HG02623 (cell line): ENCODE data around the gene SSH3.

ENCODE experiments used
- ATAC-seq: cut with Tn5 transposase; IDR thresholded peaks from one replicate; pipeline ENCODE4 v1.9.1; 2021; ENCODE audit warnings: moderate library complexity; ENCODE audit not compliant: unreplicated experiment

The SSH3 gene

DNA sequence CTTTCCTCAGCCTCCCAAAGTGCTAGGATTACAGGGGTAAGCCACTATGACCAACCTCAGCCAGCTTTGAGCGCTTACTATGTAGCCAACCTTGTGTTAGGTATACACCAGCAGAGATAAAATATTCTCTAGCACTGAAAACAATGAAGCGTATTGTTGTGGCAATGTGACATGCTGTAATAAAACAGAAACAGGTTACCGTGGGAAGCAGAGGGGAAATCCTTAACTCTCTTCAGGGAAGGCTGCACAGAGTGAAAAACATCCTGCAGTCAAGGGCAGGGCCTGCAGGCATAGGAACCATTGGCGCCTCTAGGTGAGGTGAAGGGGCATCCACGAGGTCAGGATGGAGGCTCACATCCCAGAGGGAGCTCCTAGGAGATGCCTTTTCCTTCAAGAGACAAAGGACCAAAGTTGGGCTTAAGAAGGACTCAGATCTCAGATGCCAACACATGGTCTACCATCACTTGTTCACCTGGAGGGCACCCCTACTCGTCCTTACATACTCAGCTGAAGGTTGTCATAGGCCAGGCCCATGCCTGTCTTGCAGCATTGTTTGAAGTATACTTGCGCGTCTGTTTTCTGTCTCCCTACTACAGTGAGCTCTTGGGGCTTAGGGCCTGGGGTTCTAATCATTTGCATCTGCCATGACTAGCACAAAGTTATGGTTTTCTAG is 42.1 kb downstream of the SSH3 start:
- no peak for ATAC-seq

DNA sequence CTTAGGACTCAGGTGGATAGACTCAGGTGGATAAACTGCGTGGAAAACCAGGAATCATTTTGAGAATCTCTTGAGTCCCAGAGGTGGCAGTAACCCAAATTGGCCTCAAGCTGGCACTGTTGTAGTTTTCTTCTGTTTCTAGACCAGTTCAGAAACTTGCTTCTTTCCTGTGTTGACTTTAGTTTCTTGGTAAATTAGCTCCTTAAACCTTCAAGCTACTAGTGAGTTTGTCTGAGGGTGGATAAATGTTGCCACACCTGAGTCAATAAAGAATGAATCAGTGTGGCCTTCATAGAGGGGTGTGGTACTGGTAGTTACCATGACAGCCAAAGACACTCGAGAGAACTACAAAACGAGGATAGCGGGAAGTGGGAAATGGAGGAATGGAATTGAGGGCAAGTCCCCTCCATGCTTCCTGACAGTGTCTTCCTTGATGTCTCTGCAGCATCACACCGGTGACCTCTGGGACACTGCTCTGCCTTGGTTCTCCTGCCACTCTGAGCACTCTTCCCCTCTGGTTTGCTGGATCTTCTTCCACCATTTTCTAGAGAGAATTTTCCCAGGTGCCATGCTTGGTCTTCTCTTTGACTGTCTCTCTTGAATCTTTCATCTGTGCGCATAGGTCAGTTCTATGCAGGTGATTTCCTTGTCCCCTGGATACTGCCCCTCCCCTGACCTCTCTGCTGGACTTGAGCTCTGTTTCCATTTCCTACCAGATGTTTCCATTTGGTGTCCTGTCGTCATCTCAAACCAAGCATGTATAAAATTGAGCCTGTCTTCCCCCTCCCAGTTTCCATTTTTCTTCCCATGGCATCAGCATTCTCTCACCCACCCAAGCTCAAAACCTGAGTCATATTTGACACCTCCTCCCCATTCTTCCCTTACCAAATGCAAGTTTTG is 42.8 kb downstream of the SSH3 start:
- ATAC-seq, result no peak

DNA sequence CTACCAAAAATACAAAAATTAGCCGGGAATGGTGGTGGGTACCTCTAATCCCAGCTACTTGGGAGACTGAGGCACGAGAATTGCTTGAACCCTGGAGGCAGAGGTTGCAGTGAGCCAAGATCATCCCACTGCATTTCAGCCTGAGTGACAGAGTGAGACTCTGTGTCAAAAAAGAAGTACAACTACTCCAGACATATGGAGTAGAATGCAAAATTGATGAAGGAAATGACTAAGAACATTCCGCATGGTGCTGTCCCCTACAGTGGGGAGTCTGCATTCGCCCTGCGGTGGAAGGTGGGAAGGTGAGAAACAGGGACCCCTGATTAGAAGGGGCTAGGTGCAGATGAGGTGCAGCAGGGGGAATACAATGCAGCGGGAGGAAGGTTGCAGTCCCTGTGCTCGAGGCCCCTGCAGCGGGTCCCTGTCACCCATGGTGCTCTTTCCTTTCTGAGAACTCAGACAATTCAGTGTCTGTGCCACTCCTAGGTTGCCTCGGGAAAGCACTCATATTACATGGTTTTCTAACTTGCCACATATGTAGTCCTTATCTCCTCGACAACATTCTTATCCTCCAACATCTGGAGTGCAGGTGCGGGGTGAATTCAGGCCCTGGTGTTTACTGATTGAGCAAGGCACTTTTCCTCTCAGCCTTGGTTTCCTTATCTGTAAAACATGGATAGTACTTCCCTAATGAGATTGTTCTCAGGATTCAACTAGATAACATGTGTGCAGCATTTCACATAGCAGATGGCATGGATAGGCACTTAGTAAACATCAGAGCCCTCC is 44.8 kb downstream of the SSH3 start:
- ATAC-seq, result no peak

DNA sequence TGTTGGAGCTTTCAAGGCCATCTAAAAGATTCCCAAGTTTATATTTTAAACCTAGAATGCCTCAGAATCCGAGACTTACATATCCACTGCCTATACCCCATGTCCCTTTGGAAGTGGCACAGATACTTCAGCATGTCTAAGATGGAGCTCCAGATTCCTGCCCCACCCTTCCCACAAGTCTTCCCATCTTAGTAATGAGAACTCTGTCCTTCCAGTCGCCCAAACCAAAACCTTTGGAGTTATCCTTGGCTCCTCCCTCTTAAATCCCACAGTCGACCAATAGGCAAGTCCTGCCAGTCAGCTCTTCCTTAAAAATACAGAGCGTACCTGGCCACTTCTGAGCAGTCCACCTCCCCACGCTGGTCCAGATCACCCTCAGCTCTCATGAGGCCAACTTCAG is 45.7 kb downstream of the SSH3 start:
- ATAC-seq, result no peak

DNA sequence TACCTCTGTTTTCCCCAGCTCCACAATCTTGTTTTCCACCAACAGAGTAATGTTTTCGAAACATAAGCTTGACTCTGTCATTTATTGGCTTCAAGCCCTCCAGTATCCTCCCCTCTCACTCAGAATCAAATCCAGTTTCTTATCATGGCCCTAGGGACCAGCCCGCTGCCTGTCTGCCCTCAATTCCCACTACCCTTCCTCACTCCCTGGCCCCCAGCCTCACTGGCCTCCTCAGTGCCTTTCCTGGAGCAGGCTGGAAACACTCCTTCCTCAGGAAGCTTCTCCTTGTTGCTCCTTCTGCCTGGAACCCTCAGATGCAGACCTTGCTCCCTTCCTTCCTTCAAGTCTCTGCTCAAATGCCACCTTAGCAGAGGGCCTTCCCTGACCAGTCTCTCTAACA is 46.1 kb downstream of the SSH3 start:
- no peak for ATAC-seq

DNA sequence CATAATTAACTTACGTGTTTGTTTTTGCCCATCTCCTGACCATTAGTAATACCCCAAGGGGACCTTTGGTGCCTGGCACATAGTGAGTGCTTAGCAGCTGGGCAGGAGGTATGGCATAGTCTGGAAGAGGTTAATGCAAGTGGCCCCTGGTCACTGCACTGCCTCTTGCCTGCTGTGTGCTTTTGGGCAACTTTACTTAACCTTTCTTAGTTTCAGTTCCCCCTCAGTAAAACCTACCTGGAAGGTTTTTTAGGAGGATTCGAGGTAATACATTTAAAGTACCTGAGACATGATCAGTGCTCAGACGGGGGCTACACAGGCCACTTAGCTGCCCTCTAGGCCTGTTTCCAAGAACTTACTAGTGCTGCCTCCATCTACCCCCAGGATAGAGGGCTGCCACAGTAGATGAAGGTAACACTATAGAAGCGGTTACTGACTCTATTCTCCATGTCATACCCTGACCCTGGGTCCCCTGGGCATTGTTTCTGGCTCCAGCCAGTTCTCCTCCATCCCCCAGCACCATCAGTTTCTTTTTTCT is 46.7 kb downstream of the SSH3 start:
- ATAC-seq, result no peak

DNA sequence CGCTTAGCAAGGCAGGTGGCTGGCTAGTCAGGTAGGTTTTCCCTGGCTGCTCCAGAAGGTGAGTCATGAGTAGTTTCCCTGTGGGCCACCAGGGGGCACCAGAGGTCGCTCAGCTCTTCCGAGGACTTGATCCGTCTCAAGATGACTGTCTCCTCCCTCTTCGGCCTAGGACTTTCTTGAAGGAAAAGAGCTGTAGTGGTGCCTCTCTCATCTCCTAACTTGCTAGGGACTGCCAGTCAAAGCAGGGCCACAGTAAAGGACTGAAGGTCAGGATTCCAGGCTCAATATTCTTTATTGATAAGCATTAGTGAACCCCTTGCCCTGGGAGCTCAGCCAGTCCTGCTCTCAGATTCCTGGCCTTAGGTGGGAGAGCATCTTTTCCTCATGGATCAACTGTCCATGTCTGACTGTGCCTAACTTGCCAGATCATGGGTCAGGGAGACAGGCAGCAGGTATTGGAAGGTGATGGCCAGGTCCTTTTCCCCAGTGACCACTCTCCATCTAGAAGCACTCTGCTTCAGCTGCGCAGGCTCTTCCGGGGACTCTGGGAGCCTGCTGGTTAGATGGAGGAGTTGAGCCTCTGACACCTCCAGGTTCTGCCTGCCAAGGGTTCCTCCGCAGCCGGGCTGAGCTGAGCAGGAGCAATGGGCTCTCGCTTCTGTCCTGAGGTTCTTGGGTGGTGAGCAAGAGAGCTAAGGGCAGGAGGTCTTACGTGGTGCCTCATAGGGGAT is 48.1 kb downstream of the SSH3 start:
- ATAC-seq, result no peak

DNA sequence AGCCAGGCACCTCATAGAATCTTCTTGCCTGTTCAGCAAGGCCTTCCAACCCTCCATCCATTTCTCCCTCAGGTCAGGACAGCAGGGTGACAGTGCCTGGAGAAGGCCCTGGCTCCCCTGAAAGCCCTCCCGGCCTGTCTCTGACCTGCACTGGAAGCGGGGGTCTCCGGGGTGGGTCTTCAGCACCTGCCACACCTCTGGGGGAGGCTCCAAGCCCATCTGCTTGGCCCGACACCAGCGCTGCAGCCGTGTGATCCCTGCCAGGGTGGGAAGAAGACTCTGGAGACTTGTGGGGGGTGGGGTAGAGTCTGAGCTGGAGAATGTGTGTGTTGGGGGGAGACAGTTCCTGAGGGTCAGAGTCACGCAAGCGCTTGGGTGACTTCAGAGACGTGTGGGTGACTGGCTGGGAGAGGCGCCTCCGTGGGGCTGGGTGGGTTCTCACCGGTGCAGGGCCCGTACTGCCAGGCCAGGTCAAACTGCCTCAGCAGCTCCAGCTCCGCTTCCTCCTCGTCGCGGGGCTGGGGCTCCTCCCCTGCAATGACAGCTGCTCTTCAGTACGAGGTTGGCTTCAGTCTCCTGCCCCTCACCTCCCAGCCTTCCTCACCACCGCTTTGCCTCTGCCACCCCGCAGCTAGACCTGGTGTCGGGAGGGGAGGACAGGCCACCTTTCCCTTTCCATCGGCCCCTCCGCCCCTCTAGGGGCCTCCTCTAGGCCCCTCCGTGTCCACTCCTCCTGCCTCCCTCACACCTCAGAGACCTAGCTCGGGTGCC is 49.4 kb downstream of the SSH3 start:
- peak; percentile 7 for ATAC-seq

DNA sequence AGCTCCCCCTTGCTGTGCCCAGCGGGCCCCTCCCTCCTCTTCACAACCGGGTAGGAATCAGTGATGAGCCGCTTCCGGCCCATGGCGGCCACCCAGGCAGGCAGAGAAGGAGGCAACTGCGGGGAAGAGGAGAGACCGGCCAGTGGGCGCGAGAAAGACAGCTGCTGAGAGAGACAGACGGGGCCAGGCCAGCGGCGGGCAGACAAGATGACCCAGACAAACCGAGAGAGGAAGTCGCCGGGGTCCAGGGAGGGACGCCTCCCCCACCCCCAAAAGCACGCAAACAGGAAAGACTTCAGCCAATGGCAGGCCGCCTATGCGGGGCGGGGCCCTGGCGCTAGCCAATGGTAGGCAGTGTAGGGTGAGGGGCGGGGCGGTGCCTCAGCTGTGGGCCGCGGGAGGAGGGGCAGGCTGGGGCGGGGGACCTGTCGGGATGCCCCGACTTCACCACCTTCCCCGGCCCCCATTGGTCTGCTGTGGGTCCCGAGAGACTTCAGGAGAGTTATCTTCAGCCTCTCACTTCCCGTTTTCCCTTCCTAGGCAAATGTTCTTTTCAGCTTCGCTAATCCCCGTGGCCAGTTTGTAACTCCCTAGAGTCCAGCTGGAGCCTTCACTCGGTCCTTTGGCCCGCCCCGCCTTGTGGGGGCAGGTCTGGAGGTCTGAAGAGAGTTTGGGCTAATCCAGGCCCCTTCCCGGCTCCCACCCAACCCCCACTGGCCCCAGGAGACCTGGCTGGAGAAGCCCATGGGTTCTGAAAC is 50.2 kb downstream of the SSH3 start, which contains the start of gene POLD4:
POLD4 (minus strand) TSS at position 230 of the 758 bp plus-strand sequence; CDS start at position 83, 147 bp downstream.
- peak; percentile 76 for ATAC-seq

DNA sequence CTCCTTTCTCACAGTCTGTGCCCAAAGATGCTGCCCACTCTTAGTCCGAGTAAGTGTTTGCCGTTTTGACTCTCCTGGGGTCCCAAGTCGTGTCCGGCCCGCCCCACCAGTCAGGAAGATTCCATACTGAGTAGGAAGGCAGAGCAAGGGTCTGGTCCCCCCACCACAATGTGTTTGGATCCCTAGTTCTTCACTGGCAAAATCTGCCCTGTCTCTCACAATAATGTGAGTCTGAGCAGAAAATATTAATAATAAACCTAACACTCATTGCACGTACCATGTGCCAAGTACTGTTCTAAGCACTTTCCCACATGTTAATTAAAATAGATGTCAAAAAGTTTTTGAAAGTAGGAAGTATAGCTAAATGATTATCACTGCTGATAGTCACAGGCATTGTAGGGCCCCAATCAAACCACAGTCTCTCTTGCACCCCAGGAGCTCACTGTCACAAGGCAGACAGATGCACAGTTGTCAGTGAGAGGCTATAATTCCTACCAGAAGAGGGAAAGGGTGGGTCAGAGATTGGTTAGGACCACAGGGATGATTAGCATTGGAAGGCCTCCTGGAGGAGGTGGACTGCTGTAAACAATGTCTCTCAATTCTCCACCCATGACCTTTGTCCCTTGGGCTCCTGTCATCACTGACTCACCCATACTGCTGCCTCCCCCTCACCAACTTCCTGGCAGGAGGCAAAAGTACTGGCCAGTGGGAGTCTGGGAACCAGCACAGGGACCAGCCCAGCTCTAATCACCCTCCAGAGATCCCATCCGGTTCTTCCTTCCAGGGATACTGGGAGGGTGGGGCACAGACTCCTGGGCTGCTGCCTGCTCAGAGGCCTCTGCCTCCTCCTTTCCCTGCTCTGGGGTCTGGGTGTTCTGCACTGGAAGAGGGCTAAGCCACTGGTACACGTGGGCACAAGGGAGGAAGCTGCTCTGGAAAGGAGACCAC is 51.0 kb downstream of the SSH3 start:
- ATAC-seq, result no peak

DNA sequence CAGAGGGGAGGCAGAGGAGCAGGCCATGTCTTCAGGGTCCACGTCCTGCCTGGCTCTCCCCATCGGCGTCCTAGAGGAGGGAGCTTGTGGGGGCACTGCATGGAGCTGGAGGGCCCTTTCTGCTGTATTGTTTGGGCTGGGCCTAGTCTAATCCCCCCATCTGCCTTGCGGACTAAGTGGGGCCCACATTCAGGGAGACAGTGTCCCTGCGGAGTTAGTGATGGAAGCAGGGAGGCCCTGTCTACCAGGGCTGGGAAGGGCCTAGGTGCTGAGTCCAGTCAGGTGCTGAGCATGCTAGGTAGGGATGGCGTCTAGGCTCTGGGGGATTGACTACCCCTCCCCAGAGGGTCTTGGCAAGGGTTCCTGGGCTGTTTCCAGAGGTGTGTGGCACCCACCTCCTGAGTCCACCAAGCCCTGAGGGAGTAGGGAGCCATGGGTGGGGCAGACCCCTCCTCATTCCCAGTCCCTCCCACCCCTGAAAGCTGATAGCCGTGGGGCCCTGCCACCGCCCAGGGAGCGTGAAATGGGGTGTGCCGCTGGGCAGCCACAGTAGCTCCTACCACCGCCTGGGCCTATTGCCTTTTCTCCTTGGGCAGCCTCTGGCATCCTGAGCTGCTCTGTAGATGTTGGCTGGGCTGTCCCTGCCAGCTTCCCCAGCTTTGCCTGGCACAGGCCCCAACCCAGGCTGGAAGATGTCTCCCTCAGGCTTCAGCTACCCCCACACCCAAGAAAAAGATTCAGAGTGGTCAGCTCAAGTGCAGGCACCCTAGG is 51.9 kb downstream of the SSH3 start:
- no peak for ATAC-seq

DNA sequence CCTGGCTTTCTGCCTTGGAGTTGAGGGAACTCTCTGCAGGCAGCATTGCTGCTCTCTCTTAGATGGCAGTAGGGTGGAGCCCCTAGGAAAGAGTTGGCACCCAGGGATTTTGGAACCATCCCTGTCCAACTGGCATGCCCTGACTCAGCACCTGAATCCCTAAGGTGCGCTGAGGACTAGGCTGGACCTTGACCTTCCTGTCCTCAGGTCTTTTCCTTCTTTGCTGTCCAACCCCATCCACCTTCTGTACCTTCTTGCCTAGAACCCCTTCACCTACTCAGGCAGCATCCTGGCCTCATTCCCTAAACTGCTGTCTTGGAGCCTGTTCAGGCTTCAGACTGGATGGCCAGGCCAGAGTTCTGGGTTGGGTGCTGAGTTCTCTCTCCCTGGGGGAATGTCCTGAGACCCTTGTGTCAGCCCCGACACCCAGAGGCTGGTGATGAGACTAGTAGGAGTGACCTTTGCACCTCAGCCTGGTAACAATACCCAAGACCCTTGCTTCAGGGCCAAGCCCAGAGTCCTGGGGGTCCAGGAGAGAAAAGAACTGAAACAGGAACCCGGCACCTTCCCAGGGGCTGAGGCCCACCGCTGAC is 52.6 kb downstream of the SSH3 start:
- no peak for ATAC-seq

DNA sequence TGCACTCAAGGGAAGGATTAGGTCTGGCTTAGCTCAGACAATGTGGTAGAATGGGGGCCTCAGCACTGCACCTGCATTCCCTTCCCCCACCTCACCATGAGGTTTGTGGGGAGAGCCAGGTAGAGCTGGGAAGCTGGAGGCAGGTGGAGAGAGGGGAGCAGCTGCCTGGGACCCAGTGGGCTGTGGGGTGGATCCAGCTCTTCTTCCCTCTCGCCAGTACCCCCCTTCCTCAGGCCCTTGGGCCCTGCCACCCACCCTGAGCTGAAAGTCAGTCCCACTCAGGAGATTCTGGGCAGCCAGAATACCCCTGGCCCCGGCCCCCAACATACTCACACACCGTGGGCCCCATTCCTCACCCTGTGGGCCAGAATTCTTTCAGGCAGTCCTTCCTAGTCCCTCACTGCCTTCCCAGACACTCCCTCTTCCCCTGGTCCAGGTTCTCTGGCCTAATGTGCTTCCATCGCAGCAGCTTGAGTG is 53.1 kb downstream of the SSH3 start:
- no peak for ATAC-seq

DNA sequence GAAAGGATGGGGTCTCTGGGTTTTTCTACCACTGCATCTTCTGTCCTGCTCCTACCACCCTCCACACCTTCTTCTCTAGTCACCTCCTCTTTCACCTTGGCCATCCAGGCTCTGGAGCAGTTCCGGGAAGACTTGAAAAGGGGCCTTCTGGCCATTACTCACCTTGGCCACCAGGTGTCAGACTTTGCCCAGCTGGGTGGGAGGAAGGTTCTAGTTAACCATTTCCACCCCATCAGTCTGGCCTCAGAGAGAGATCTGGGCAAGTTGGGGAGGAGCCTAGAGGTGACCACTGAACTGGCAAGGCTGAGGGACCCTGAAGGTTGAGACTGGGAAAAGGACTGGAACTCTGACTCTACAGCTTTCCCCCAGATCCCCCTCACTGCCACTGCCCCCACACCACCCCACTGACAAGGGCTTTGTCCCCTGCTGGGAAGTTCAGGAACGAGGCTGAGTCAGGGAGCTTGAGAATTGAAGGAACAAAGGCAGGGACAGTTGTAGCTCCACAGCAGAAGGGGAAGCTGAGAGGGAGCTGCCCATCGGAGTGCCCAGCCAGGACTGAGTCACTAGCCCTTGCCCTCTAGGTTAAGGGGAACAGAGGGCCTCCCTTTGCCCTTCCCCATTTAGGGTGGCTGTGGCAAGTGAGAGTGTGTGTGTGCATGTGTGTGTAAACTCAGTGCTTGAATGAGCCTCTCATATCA is 53.7 kb downstream of the SSH3 start:
- ATAC-seq, result no peak

DNA sequence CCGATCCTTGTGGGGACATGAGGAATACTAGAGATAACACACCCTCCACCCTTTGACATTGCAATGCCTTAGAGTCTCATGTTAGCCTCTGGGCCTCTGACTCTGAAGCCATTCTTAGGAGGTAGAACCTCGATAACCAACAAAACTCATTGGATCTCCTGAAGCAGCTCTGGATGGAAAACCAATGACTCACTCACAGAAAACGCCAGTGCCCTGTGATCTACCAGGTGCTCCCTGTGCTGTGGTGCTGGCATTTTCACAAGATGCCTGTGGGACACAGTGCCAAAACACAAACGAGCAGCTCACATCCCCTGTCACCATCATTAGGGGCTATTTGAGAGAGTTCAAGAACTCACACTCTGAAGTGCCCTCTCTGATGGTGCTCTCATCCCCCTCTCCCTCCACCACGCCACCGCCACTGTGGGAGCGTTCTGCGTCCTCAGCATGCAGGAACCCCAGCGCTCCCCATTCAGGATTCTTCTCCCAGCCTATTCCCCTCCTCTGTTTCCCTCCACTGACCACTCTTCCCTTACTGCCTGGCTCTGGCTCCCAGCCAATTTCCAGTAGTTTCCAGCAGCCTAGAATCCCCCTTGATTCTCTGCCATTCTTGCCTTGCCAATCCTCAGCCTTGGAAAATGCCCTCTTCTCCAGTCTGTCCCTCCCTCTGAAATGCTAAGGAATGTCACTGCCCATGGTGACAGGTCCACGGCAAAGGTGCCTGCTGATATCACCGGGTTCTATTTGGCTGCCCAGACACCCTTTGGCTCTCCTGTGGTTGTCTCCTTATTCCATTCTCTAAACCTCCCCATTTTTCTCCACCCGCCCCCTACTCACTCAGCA is 54.7 kb downstream of the SSH3 start:
- ATAC-seq, result no peak
